Measurements from ENCODE around the gene SPTLC3. TPM values are rescaled to one million over a fixed set of nuclear protein-coding genes. Genes with fewer than 3 reads are reported as not detected.

Gene SPTLC3
- total RNA-seq, 2 donors from 2014 or later = 5.2 to 24.5 TPM

DNA sequence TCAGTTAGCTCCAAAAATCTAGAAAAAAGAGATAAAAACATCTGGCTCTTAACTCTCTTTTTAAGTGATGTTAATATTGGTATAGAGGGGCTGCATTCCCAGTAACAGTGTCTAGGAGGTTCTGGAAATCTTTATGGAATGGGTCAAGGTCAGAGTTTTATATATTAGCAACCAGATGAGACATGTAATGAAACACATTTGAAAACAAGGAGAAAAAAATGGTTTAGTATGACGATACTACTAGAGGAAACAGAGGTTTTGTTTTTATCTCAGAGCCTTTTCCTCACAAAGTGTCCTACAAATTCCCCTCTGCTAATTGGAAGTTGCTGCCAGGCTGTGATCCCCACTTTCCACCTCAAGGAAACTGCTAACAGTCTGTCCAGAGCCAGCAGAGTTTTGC lies 111.7 kb downstream of the SPTLC3 start:
- Histone ChIP-seq H3K4me3 (no peak overlapping the region), H3K27ac (no peak overlapping the region), H3K27me3 (replicated peaks; ENCODE audit: insufficient read depth) (no peaks in the 10 kb centered on the region), H3K4me1 (replicated peaks) (no peaks in the 10 kb centered on the region), H3K9me3 (no peaks in the 10 kb centered on the region), H3K36me3 (no peaks in the 10 kb centered on the region)
- no peak for DNase-seq (ENCODE audit: low spot score)
- no peak for TF ChIP-seq POLR2A (IDR thresholded peaks at IDR 0.05)
- TF ChIP-seq, protein P1, sequence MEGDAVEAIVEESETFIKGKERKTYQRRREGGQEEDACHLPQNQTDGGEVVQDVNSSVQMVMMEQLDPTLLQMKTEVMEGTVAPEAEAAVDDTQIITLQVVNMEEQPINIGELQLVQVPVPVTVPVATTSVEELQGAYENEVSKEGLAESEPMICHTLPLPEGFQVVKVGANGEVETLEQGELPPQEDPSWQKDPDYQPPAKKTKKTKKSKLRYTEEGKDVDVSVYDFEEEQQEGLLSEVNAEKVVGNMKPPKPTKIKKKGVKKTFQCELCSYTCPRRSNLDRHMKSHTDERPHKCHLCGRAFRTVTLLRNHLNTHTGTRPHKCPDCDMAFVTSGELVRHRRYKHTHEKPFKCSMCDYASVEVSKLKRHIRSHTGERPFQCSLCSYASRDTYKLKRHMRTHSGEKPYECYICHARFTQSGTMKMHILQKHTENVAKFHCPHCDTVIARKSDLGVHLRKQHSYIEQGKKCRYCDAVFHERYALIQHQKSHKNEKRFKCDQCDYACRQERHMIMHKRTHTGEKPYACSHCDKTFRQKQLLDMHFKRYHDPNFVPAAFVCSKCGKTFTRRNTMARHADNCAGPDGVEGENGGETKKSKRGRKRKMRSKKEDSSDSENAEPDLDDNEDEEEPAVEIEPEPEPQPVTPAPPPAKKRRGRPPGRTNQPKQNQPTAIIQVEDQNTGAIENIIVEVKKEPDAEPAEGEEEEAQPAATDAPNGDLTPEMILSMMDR (IDR thresholded peaks at IDR 0.05) = no peak
- no peak for TF ChIP-seq POLR2AphosphoS5 (IDR thresholded peaks at IDR 0.05)
- WGBS = 60% methylated on average over 1 of the region's 1 CpG
- intact Hi-C loops (cut with DNase I) = loop anchor here (2.0 to 5.0 kb wide), 2 partner anchors 424 to 652 kb away; no protein-coding TSS in a partner anchor

GRCh38 chr20:13121840-13122515 lies 113.2 kb downstream of the SPTLC3 start:
- DNase-seq (ENCODE audit: low spot score) = no peak
- WGBS = 88% methylated on average over 5 of the region's 5 CpGs
- H3K36me3 ChIP-seq = no peaks in the 10 kb centered on the region
- H3K27ac ChIP-seq = no peak overlapping the region
- TF ChIP-seq POLR2A (IDR thresholded peaks at IDR 0.05) = no peak
- no peak for TF ChIP-seq POLR2AphosphoS5 (IDR thresholded peaks at IDR 0.05)
- TF ChIP-seq, protein P1 (IDR thresholded peaks at IDR 0.05) = no peak
- intact Hi-C loops (cut with DNase I) = loop anchor here (2.0 to 5.0 kb wide), 2 partner anchors 423 to 650 kb away; no protein-coding TSS in a partner anchor
- no peaks in the 10 kb centered on the region for H3K27me3 ChIP-seq (replicated peaks; ENCODE audit: insufficient read depth)
- H3K4me1 ChIP-seq (replicated peaks) = no peaks in the 10 kb centered on the region
- no peaks in the 10 kb centered on the region for H3K9me3 ChIP-seq
- H3K4me3 ChIP-seq = no peak overlapping the region

GRCh38 chr20:13125486-13125885 lies 116.7 kb downstream of the SPTLC3 start:
- no peaks in the 10 kb centered on the region for H3K36me3 ChIP-seq
- no peak overlapping the region for H3K4me3 ChIP-seq
- DNase-seq (ENCODE audit: low spot score) = no peak
- H3K27ac ChIP-seq = no peak overlapping the region
- intact Hi-C loops (cut with DNase I) = no loop called here
- H3K27me3 ChIP-seq (replicated peaks; ENCODE audit: insufficient read depth) = no peaks in the 10 kb centered on the region
- 95% methylated on average over 2 of the region's 2 CpGs for WGBS
- H3K9me3 ChIP-seq = no peaks in the 10 kb centered on the region
- TF ChIP-seq POLR2AphosphoS5 (IDR thresholded peaks at IDR 0.05) (no peak), POLR2A (IDR thresholded peaks at IDR 0.05) (no peak)
- TF ChIP-seq, protein P1 (IDR thresholded peaks at IDR 0.05) = no peak
- no peaks in the 10 kb centered on the region for H3K4me1 ChIP-seq (replicated peaks)

DNA sequence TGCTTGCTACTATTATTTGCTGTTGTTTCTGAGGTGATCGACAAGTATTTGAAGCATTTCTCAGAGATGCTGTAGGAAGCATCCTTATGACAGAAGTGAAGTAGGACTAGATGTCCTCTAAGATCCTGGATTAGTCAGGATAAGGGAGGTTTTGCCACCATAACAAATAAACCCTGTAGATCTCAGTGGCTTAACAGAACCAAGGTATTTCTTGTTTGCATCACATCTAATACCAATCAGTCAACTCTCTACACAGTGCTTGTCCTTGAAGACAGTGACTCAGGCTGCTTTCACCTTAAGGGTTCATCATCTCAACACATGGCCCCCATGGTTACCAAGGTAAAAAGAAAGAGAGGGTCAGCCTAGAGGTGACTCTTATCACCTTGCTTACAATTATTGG lies 119.4 kb downstream of the SPTLC3 start:
- DNase-seq (ENCODE audit: low spot score) = no peak
- H3K36me3 ChIP-seq = no peaks in the 10 kb centered on the region
- no peaks in the 10 kb centered on the region for H3K9me3 ChIP-seq
- intact Hi-C loops (cut with DNase I) = no loop called here
- H3K27ac ChIP-seq = no peak overlapping the region
- 100% methylated on average over 1 of the region's 1 CpG for WGBS
- H3K27me3 ChIP-seq (replicated peaks; ENCODE audit: insufficient read depth) = no peaks in the 10 kb centered on the region
- H3K4me1 ChIP-seq (replicated peaks) = no peaks in the 10 kb centered on the region
- TF ChIP-seq POLR2A (IDR thresholded peaks at IDR 0.05) (no peak), POLR2AphosphoS5 (IDR thresholded peaks at IDR 0.05) (no peak)
- TF ChIP-seq, protein P1 (IDR thresholded peaks at IDR 0.05) = no peak
- no peak overlapping the region for H3K4me3 ChIP-seq

All from prostate gland (tissue), 2 donors.